ENCODE results near the gene HOOK2. TPM values are rescaled to one million over a fixed set of nuclear protein-coding genes. Genes with fewer than 3 reads are reported as not detected.
A peak's percentile ranks its signal among the peaks of the same experiment; 100 is the strongest.

HOOK2 gene
- total and polyA plus RNA-seq, 2 of the 13 experiments (the other 11 are each of a cell fraction or from before 2014, with no cell fraction given), result 9.2 to 12.9 TPM

GRCh38 chr19:12789904-12790619 is 14.7 kb upstream of the HOOK2 start (continued):
- TF ChIP-seq ZFP90 (CRISPR knock-in tag; IDR thresholded peaks at IDR 0.05; ENCODE audit: borderline replicate concordance), result no peak
- no peak for TF ChIP-seq ZXDC (CRISPR knock-in tag; IDR thresholded peaks at IDR 0.05)
- no peak for TF ChIP-seq SALL2 (CRISPR knock-in tag; IDR thresholded peaks at IDR 0.05)
- TF ChIP-seq AKNA (CRISPR knock-in tag; IDR thresholded peaks at IDR 0.05; ENCODE audit: borderline replicate concordance), result no peak
- peak; percentile 44; the same call in 1 of the 2 replicates for TF ChIP-seq DRAP1 (CRISPR knock-in tag; IDR thresholded peaks at IDR 0.05)
- TF ChIP-seq RNF219 (CRISPR knock-in tag; IDR thresholded peaks at IDR 0.05), result no peak
- no peak for TF ChIP-seq PRDM4 (CRISPR knock-in tag; IDR thresholded peaks at IDR 0.05; ENCODE audit: borderline replicate concordance)
- no peak for TF ChIP-seq ZFP36L2 (CRISPR knock-in tag; IDR thresholded peaks at IDR 0.05)
- no peak for TF ChIP-seq ZNF230 (CRISPR knock-in tag; IDR thresholded peaks at IDR 0.05)

Measured in HepG2 (cell line).